Neuronal stem cell (in vitro differentiated cells): ENCODE data around the gene DNAJB1.

Source experiments
- DNase-seq: peaks from one replicate; pipeline ENCODE4 v3.0.0-alpha.2; 2013; ENCODE audit warnings: low spot score
- H2AFZ ChIP-seq: one replicate; pipeline ENCODE4 v1.6.1; 2013; ENCODE audit warnings: mild to moderate bottlenecking, low read length, inconsistent platforms
- H2AK5ac ChIP-seq: 2 replicates; pipeline ENCODE4 v1.6.1; 2013; ENCODE audit warnings: low read depth, mild to moderate bottlenecking, inconsistent platforms, low read length, moderate library complexity, mixed read lengths
- H2BK120ac ChIP-seq: 2 replicates; pipeline ENCODE4 v1.6.1; 2013; ENCODE audit warnings: low read depth, mild to moderate bottlenecking, inconsistent platforms, low read length, moderate library complexity, mixed read lengths
- H2BK12ac ChIP-seq: one replicate; pipeline ENCODE4 v1.6.1; 2013; ENCODE audit warnings: low read length, inconsistent platforms
- H2BK15ac ChIP-seq: 2 replicates; pipeline ENCODE4 v1.6.1; 2013; ENCODE audit warnings: mild to moderate bottlenecking, low read length, inconsistent platforms, mixed read lengths
- H2BK5ac ChIP-seq: one replicate; pipeline ENCODE4 v1.6.1; 2013; ENCODE audit warnings: inconsistent platforms, mild to moderate bottlenecking, low read length, moderate library complexity
- H3K14ac ChIP-seq: one replicate; pipeline ENCODE4 v1.6.1; 2013; ENCODE audit warnings: low read length, inconsistent platforms
- H3K18ac ChIP-seq: 2 replicates; pipeline ENCODE4 v1.6.1; 2013; ENCODE audit warnings: low read length, inconsistent platforms
- H3K23ac ChIP-seq: 2 replicates; pipeline ENCODE4 v1.6.1; 2013; ENCODE audit warnings: low read depth, mild to moderate bottlenecking, mixed read lengths, low read length, inconsistent platforms; ENCODE audit not compliant: poor library complexity
- H3K27ac ChIP-seq: replicated peaks from 3 replicates; pipeline ENCODE4 v1.5.1; 2013; ENCODE audit warnings: low read length, inconsistent platforms
- H3K27me3 ChIP-seq, 3 experiments: 2 replicates each; pipeline ENCODE4 v1.6.1; 2013; ENCODE audit warnings: low read length in 3 of 3, mild to moderate bottlenecking in 2 of 3, inconsistent platforms in 1 of 3, low read depth in 1 of 3, mixed read lengths in 1 of 3, moderate library complexity in 1 of 3; ENCODE audit not compliant: control insufficient read depth in 3 of 3, insufficient read depth in 3 of 3
- H3K36me3 ChIP-seq, 2 donors: replicated peaks in 1 of 2; 2 replicates each; pipeline ENCODE4 v1.6.1; 2013; ENCODE audit warnings: low read length in 2 of 2; ENCODE audit not compliant: control insufficient read depth in 2 of 2, insufficient read depth in 2 of 2
- H3K4ac ChIP-seq: 2 replicates; pipeline ENCODE4 v1.6.1; 2013; ENCODE audit warnings: inconsistent platforms, mild to moderate bottlenecking, low read length, moderate library complexity
- H3K4me1 ChIP-seq, 2 donors: 1 replicate in 1 of 2; 2 replicates in 1 of 2; pipeline ENCODE4 v1.6.1; 2013; ENCODE audit warnings: low read length in 2 of 2, low read depth in 1 of 2; ENCODE audit not compliant: control insufficient read depth in 2 of 2, insufficient read depth in 1 of 2
- H3K4me2 ChIP-seq: one replicate; pipeline ENCODE4 v1.6.1; 2013; ENCODE audit warnings: mild to moderate bottlenecking, low read length, inconsistent platforms; ENCODE audit not compliant: insufficient read depth, poor library complexity, severe bottlenecking
- H3K4me3 ChIP-seq, 2 donors: 2 replicates each; pipeline ENCODE4 v1.5.1; 2013; ENCODE audit warnings: low read length in 2 of 2, mild to moderate bottlenecking in 2 of 2, inconsistent platforms in 1 of 2, moderate library complexity in 1 of 2
- H3K79me1 ChIP-seq: one replicate; pipeline ENCODE4 v1.6.1; 2013; ENCODE audit warnings: low read depth, mild to moderate bottlenecking, inconsistent platforms, low read length, moderate library complexity
- H3K9ac ChIP-seq: one replicate; pipeline ENCODE4 v1.6.1; 2013; ENCODE audit warnings: mild to moderate bottlenecking, low read depth, low read length, inconsistent platforms; ENCODE audit not compliant: poor library complexity
- H3K9me3 ChIP-seq, 2 donors: replicated peaks in 1 of 2; 2 replicates each; pipeline versions ENCODE3 to v1.6.1; 2013; ENCODE audit warnings: low read length in 2 of 2, mild to moderate bottlenecking in 2 of 2, inconsistent platforms in 1 of 2, low read depth in 1 of 2, mixed read lengths in 1 of 2, moderate library complexity in 1 of 2; ENCODE audit not compliant: control insufficient read depth in 2 of 2, insufficient read depth in 1 of 2
- H4K8ac ChIP-seq: one replicate; pipeline ENCODE4 v1.6.1; 2013; ENCODE audit warnings: low read depth, mild to moderate bottlenecking, inconsistent platforms, low read length, moderate library complexity
- H4K91ac ChIP-seq: one replicate; pipeline ENCODE4 v1.6.1; 2013; ENCODE audit warnings: low read length, low read depth, mild to moderate bottlenecking, inconsistent platforms; ENCODE audit not compliant: poor library complexity
- WGBS, 2 donors: extraction: QIAGEN DNeasy Blood & Tissue Kit; methylation state at CpG; one replicate each; pipeline ENCODE4 v1.1.7; 2013; ENCODE audit warnings: missing lambda C conversion rate in 2 of 2, mixed read lengths in 1 of 2; ENCODE audit not compliant: insufficient read length in 2 of 2, insufficient replicate concordance in 1 of 2; ENCODE audit errors: extremely low coverage in 2 of 2; 5-methylcytosine and 5-hydroxymethylcytosine counted together

DNAJB1 gene

GRCh38 chr19:14476673-14477401, 41.4 kb downstream of the DNAJB1 start:
- H2AK5ac ChIP-seq, result peak overlapping the region; percentile 91
- peaks cover 0 to 6% (median 0%) of the 10 kb centered on the region in 3 experiments for H3K27me3 ChIP-seq
- H2BK120ac ChIP-seq, result no peak overlapping the region
- H3K14ac ChIP-seq, result no peak overlapping the region
- no peak overlapping the region for H2BK5ac ChIP-seq
- H2BK12ac ChIP-seq, result no peak overlapping the region
- WGBS, 2 donors, result no CpG with 5 or more reads among the region's 26 CpGs
- H2BK15ac ChIP-seq, result no peak overlapping the region
- no peak overlapping the region for H3K9ac ChIP-seq
- DNase-seq, result no peak
- H3K4me2 ChIP-seq, result no peak overlapping the region
- no peak overlapping the region for H2AFZ ChIP-seq
- H3K4me3 ChIP-seq, result no peak overlapping the region
- H3K9me3 ChIP-seq, result no peaks in the 10 kb centered on the region
- no peak overlapping the region for H3K4ac ChIP-seq
- H4K91ac ChIP-seq, result no peak overlapping the region
- peaks cover 3% of the 10 kb centered on the region for H3K79me1 ChIP-seq
- H3K4me1 ChIP-seq, result peaks cover 2 to 23% of the 10 kb centered on the region in 2 donors
- no peak overlapping the region for H3K18ac ChIP-seq
- no peak overlapping the region for H4K8ac ChIP-seq
- peak overlapping the region; percentile 17 for H3K23ac ChIP-seq
- peaks cover 14 to 37% of the 10 kb centered on the region in 2 donors for H3K36me3 ChIP-seq
- H3K27ac ChIP-seq, result no peak overlapping the region

DNA sequence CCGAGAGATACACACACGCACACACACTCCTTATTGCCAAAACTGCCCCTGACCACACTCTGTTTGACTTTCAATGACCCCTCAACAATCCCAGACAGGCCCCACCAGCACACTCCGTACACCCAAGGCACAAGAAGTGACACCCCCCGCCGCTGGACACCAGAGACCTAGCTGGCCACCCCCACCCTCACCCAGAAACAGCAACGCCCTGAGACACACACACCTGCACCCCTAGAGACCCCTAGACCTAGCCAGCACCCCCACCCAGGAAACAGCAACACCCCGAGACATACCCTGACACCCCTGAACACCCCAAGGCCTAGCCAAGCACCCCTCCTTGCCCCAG, 41.9 kb downstream of the DNAJB1 start:
- H3K4me2 ChIP-seq, result no peak overlapping the region
- H2AK5ac ChIP-seq, result peak overlapping the region; percentile 91
- peaks cover 2 to 23% of the 10 kb centered on the region in 2 donors for H3K4me1 ChIP-seq
- H2BK12ac ChIP-seq, result no peak overlapping the region
- H3K23ac ChIP-seq, result peak overlapping the region; percentile 17
- peaks cover 14 to 34% of the 10 kb centered on the region in 2 donors for H3K36me3 ChIP-seq
- H2BK120ac ChIP-seq, result no peak overlapping the region
- no peak overlapping the region for H2AFZ ChIP-seq
- no peak overlapping the region for H3K9ac ChIP-seq
- H4K91ac ChIP-seq, result no peak overlapping the region
- no peak overlapping the region for H3K27ac ChIP-seq
- H4K8ac ChIP-seq, result no peak overlapping the region
- peaks cover 2% of the 10 kb centered on the region for H3K79me1 ChIP-seq
- H3K18ac ChIP-seq, result no peak overlapping the region
- no peak for DNase-seq
- WGBS, 2 donors, result no CpG with 5 or more reads among the region's 7 CpGs
- no peak overlapping the region for H3K4ac ChIP-seq
- H3K9me3 ChIP-seq, result no peaks in the 10 kb centered on the region
- no peak overlapping the region for H2BK5ac ChIP-seq
- H2BK15ac ChIP-seq, result no peak overlapping the region
- H3K4me3 ChIP-seq, result no peak overlapping the region
- no peak overlapping the region for H3K14ac ChIP-seq
- peaks cover 0 to 6% (median 0%) of the 10 kb centered on the region in 3 experiments for H3K27me3 ChIP-seq

GRCh38 chr19:14475251-14476073, 42.7 kb downstream of the DNAJB1 start, which contains the start of gene PTGER1:
TSS of gene PTGER1 (minus strand) at chr19:14475354. CDS start at chr19:14474320, 1,034 bp downstream.
- Histone ChIP-seq H2BK120ac (no peak within 1 kb of the TSS), H2AK5ac (peak within 1 kb of the TSS; percentile 99), H3K4me2 (peak within 1 kb of the TSS; percentile 31), H3K27me3 (peaks cover 0 to 6% (median 0%) of the 10 kb centered on the region in 3 experiments), H3K27ac (no peak within 1 kb of the TSS), H3K36me3 (peaks cover 17 to 34% of the 10 kb centered on the region in 2 donors), H3K9ac (peak within 1 kb of the TSS; percentile 75), H2BK12ac (peak within 1 kb of the TSS; percentile 73), H2BK5ac (peak within 1 kb of the TSS; percentile 95), H4K91ac (peak within 1 kb of the TSS; percentile 92), H3K4ac (no peak within 1 kb of the TSS), H3K4me3 (no peak within 1 kb of the TSS), H3K18ac (peak within 1 kb of the TSS; percentile 84), H2AFZ (no peak within 1 kb of the TSS), H2BK15ac (peak within 1 kb of the TSS; percentile 55), H3K23ac (peak within 1 kb of the TSS; percentile 97), H3K14ac (no peak within 1 kb of the TSS), H3K9me3 (no peaks in the 10 kb centered on the region), H4K8ac (no peak within 1 kb of the TSS), H3K79me1 (peaks cover 2% of the 10 kb centered on the region), H3K4me1 (peaks cover 2 to 21% of the 10 kb centered on the region in 2 donors)
- no peak for DNase-seq
- WGBS, 2 donors, result no CpG with 5 or more reads among the region's 33 CpGs

GRCh38 chr19:14474827-14475226, 43.4 kb downstream of the DNAJB1 start:
- no peak overlapping the region for H3K14ac ChIP-seq
- no peak overlapping the region for H2BK15ac ChIP-seq
- H2AK5ac ChIP-seq, result peak overlapping the region; percentile 99
- H2BK5ac ChIP-seq, result peak overlapping the region; percentile 95
- H3K4me2 ChIP-seq, result no peak overlapping the region
- WGBS, 2 donors, result no CpG with 5 or more reads among the region's 12 CpGs
- no peak overlapping the region for H4K91ac ChIP-seq
- H3K36me3 ChIP-seq, result peaks cover 23 to 35% of the 10 kb centered on the region in 2 donors
- H3K79me1 ChIP-seq, result no peaks in the 10 kb centered on the region
- no peak for DNase-seq
- H3K4me3 ChIP-seq, result no peak overlapping the region
- H3K27me3 ChIP-seq, result peaks cover 0 to 6% (median 0%) of the 10 kb centered on the region in 3 experiments
- H2AFZ ChIP-seq, result no peak overlapping the region
- H3K27ac ChIP-seq, result no peak overlapping the region
- H3K18ac ChIP-seq, result peak overlapping the region; percentile 84
- H4K8ac ChIP-seq, result no peak overlapping the region
- peak overlapping the region; percentile 75 for H3K9ac ChIP-seq
- peak overlapping the region; percentile 97 for H3K23ac ChIP-seq
- H3K4me1 ChIP-seq, result peaks cover 2 to 19% of the 10 kb centered on the region in 2 donors
- peak overlapping the region; percentile 73 for H2BK12ac ChIP-seq
- no peak overlapping the region for H2BK120ac ChIP-seq
- no peaks in the 10 kb centered on the region for H3K9me3 ChIP-seq
- no peak overlapping the region for H3K4ac ChIP-seq
